ENCODE data around the gene ZNF764. TPM values are rescaled to one million over a fixed set of nuclear protein-coding genes. Genes with fewer than 3 reads are reported as not detected.

Gene ZNF764
- total RNA-seq, 1 donor from 2014 or later: 39.0 TPM

- Mint-ChIP-seq H3K9me3 (ENCODE audit: unreplicated experiment) (peaks cover 17% of the 10 kb centered on the region), H3K4me3 (ENCODE audit: unreplicated experiment) (peak overlapping the region; percentile 85), H3K4me1 (ENCODE audit: low read depth, unreplicated experiment) (peaks cover 13% of the 10 kb centered on the region), H3K27me3 (ENCODE audit: unreplicated experiment) (peaks cover 4% of the 10 kb centered on the region), H3K27ac (ENCODE audit: unreplicated experiment) (peak overlapping the region; percentile 87), H3K36me3 (ENCODE audit: unreplicated experiment) (no peaks in the 10 kb centered on the region)
- no peak for DNase-seq
- TF ChIP-seq CTCF (IDR thresholded peaks at IDR 0.05; ENCODE audit: partially characterized antibody, unreplicated experiment): no peak
Observed at GRCh38 chr16:30532285-30533145, 25.7 kb downstream of the ZNF764 start.

- no peak for DNase-seq
- H3K4me3 Mint-ChIP-seq (ENCODE audit: unreplicated experiment): no peak overlapping the region
- peaks cover 19% of the 10 kb centered on the region for H3K9me3 Mint-ChIP-seq (ENCODE audit: unreplicated experiment)
- no peak overlapping the region for H3K27ac Mint-ChIP-seq (ENCODE audit: unreplicated experiment)
- peaks cover 3% of the 10 kb centered on the region for H3K27me3 Mint-ChIP-seq (ENCODE audit: unreplicated experiment)
- H3K36me3 Mint-ChIP-seq (ENCODE audit: unreplicated experiment): no peaks in the 10 kb centered on the region
- no peak for TF ChIP-seq CTCF (IDR thresholded peaks at IDR 0.05; ENCODE audit: partially characterized antibody, unreplicated experiment)
- H3K4me1 Mint-ChIP-seq (ENCODE audit: low read depth, unreplicated experiment): peaks cover 17% of the 10 kb centered on the region
Observed at GRCh38 chr16:30530163-30531037, 27.8 kb downstream of the ZNF764 start.

GRCh38 chr16:30528799-30529457 is 29.2 kb downstream of the ZNF764 start:
- H3K4me3 Mint-ChIP-seq (ENCODE audit: unreplicated experiment): peak overlapping the region; percentile 59
- H3K4me1 Mint-ChIP-seq (ENCODE audit: low read depth, unreplicated experiment): peaks cover 14% of the 10 kb centered on the region
- H3K9me3 Mint-ChIP-seq (ENCODE audit: unreplicated experiment): peaks cover 13% of the 10 kb centered on the region
- TF ChIP-seq CTCF (IDR thresholded peaks at IDR 0.05; ENCODE audit: partially characterized antibody, unreplicated experiment): no peak
- no peak for DNase-seq
- H3K36me3 Mint-ChIP-seq (ENCODE audit: unreplicated experiment): no peaks in the 10 kb centered on the region
- peak overlapping the region; percentile 38 for H3K27ac Mint-ChIP-seq (ENCODE audit: unreplicated experiment)
- H3K27me3 Mint-ChIP-seq (ENCODE audit: unreplicated experiment): peaks cover 5% of the 10 kb centered on the region

GRCh38 chr16:30527635-30528178 is 30.5 kb downstream of the ZNF764 start:
- TF ChIP-seq CTCF (IDR thresholded peaks at IDR 0.05; ENCODE audit: partially characterized antibody, unreplicated experiment): no peak
- DNase-seq: no peak
- Mint-ChIP-seq H3K9me3 (ENCODE audit: unreplicated experiment) (peaks cover 9% of the 10 kb centered on the region), H3K27ac (ENCODE audit: unreplicated experiment) (peak overlapping the region; percentile 86), H3K36me3 (ENCODE audit: unreplicated experiment) (no peaks in the 10 kb centered on the region), H3K4me1 (ENCODE audit: low read depth, unreplicated experiment) (peaks cover 10% of the 10 kb centered on the region), H3K27me3 (ENCODE audit: unreplicated experiment) (peaks cover 5% of the 10 kb centered on the region), H3K4me3 (ENCODE audit: unreplicated experiment) (peak overlapping the region; percentile 83)
